A549 (cell line): ENCODE data around the gene SHD.
"Not testable (repeated sequence)": the region's sequence is repeated elsewhere in the genome, so short reads cannot be mapped to it uniquely, and the experiment has no call there.

Experiments used
- CBX2 ChIP-seq: fragments of 200-600 bp; sonication (generic); IDR thresholded peaks from 2 replicates; pipeline ENCODE4 v1.6.1; 2016; ENCODE audit warnings: low read depth, mild to moderate bottlenecking, borderline replicate concordance
- ESRRA ChIP-seq: fragments of 150-350 bp; IDR thresholded peaks from 2 replicates; pipeline ENCODE4 v1.6.1; 2014; ENCODE audit warnings: mild to moderate bottlenecking, low read length, borderline replicate concordance
- POLR2A ChIP-seq: IDR thresholded peaks from 2 replicates; pipeline ENCODE4 v1.6.1; 2012; ENCODE audit warnings: mild to moderate bottlenecking, low read length
- RFX5 ChIP-seq: fragments of 450-650 bp; IDR thresholded peaks from 2 replicates; pipeline ENCODE4 v1.7.1; 2014; ENCODE audit warnings: antibody characterized with exemption, mild to moderate bottlenecking, moderate library complexity
- ZSCAN20 ChIP-seq: fragments of 250-450 bp; sonication (Bioruptor Pico); IDR thresholded peaks from 2 replicates; pipeline ENCODE4 v1.8.0; 2022; ENCODE audit warnings: mild to moderate bottlenecking, moderate library complexity
- TF ChIP-seq, protein P1 (sequence below): fragments of 150-350 bp; IDR thresholded peaks from 2 replicates; pipeline ENCODE4 v1.6.1; 2014; ENCODE audit warnings: low read depth, mild to moderate bottlenecking, low read length
- TF ChIP-seq, protein P2 (sequence below): fragments of >200 bp; sonication (Bioruptor Twin); formaldehyde crosslinking; IDR thresholded peaks from 3 replicates; pipeline ENCODE4 v1.5.1; 2016
- TF ChIP-seq, protein P3 (sequence below): fragments of 250-450 bp; sonication (Bioruptor Pico); IDR thresholded peaks from 2 replicates; pipeline ENCODE4 v1.5.0; 2021; ENCODE audit warnings: mild to moderate bottlenecking, moderate library complexity, borderline replicate concordance
- TF ChIP-seq, protein P4 (sequence below): IDR thresholded peaks from 2 replicates; pipeline ENCODE4 v1.6.1; 2012

DNA sequence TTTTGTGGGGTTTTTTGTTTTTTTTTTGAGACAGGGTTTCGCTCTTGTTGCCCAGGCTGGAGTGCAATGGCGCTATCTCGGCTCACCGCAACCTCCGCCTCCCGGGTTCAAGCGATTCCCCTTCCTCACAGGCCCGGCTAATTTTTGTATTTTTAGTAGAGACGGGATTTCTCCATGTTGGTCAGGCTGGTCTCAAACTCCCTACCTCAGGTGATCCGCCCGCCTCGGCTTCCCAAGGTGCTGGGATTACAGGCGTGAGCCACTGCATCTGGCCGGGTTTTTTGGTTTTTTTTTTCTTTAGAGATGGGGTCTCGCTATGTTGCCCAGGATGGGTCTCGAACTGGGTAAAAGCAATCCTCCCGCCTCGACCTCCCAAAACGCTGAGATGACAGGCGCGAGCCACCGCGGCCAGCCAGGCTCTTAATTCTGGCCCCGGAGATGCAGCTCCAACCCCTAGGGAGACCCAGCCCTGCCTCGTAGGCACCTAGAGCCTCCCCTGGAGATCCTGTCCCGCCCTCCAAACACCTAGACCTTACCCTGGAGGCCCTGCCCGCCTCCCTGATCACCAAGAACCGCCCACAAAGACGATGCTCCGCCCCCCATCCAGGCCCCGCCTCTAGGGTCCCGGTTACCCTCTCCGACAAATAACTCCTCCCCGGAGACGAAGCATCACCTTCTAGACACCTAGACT, 50.1 kb downstream of the SHD start:
- TF ChIP-seq, protein P1, sequence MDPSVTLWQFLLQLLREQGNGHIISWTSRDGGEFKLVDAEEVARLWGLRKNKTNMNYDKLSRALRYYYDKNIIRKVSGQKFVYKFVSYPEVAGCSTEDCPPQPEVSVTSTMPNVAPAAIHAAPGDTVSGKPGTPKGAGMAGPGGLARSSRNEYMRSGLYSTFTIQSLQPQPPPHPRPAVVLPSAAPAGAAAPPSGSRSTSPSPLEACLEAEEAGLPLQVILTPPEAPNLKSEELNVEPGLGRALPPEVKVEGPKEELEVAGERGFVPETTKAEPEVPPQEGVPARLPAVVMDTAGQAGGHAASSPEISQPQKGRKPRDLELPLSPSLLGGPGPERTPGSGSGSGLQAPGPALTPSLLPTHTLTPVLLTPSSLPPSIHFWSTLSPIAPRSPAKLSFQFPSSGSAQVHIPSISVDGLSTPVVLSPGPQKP, result not testable (repeated sequence)
- TF ChIP-seq, protein P2, sequence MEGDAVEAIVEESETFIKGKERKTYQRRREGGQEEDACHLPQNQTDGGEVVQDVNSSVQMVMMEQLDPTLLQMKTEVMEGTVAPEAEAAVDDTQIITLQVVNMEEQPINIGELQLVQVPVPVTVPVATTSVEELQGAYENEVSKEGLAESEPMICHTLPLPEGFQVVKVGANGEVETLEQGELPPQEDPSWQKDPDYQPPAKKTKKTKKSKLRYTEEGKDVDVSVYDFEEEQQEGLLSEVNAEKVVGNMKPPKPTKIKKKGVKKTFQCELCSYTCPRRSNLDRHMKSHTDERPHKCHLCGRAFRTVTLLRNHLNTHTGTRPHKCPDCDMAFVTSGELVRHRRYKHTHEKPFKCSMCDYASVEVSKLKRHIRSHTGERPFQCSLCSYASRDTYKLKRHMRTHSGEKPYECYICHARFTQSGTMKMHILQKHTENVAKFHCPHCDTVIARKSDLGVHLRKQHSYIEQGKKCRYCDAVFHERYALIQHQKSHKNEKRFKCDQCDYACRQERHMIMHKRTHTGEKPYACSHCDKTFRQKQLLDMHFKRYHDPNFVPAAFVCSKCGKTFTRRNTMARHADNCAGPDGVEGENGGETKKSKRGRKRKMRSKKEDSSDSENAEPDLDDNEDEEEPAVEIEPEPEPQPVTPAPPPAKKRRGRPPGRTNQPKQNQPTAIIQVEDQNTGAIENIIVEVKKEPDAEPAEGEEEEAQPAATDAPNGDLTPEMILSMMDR, result not testable (repeated sequence)
- TF ChIP-seq POLR2A; RFX5; ESRRA; CBX2; ZSCAN20 (CRISPR knock-in tag): not testable (repeated sequence)
- TF ChIP-seq, protein P3, sequence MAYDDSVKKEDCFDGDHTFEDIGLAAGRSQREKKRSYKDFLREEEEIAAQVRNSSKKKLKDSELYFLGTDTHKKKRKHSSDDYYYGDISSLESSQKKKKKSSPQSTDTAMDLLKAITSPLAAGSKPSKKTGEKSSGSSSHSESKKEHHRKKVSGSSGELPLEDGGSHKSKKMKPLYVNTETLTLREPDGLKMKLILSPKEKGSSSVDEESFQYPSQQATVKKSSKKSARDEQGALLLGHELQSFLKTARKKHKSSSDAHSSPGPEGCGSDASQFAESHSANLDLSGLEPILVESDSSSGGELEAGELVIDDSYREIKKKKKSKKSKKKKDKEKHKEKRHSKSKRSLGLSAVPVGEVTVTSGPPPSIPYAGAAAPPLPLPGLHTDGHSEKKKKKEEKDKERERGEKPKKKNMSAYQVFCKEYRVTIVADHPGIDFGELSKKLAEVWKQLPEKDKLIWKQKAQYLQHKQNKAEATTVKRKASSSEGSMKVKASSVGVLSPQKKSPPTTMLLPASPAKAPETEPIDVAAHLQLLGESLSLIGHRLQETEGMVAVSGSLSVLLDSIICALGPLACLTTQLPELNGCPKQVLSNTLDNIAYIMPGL (CRISPR knock-in tag), result not testable (repeated sequence)
- TF ChIP-seq, protein P4, sequence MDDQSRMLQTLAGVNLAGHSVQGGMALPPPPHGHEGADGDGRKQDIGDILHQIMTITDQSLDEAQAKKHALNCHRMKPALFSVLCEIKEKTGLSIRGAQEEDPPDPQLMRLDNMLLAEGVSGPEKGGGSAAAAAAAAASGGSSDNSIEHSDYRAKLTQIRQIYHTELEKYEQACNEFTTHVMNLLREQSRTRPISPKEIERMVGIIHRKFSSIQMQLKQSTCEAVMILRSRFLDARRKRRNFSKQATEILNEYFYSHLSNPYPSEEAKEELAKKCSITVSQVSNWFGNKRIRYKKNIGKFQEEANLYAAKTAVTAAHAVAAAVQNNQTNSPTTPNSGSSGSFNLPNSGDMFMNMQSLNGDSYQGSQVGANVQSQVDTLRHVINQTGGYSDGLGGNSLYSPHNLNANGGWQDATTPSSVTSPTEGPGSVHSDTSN, result not testable (repeated sequence)
